A673 (cell line): ENCODE measurements around the gene ESR2.

Experiments
- EZH2 ChIP-seq: fragments of 200-600 bp; sonication (generic); IDR thresholded peaks from 2 replicates; pipeline ENCODE4 v1.6.1; 2017; ENCODE audit warnings: borderline replicate concordance, low read depth, mild to moderate bottlenecking, mixed read lengths, antibody characterized with exemption, low read length; ENCODE audit not compliant: poor library complexity, severe bottlenecking
- TF ChIP-seq, protein P1 (sequence below): fragments of 300-800, 200-600 bp; sonication (generic); conservative IDR thresholded peaks from 2 replicates; pipeline ENCODE4 v1.5.1; 2017; ENCODE audit warnings: low read depth, mild to moderate bottlenecking, antibody characterized with exemption, low read length, moderate library complexity, mixed read lengths

GRCh38 chr14:64125270-64125669 lies 168.9 kb downstream of the ESR2 start:
- TF ChIP-seq, protein P1, sequence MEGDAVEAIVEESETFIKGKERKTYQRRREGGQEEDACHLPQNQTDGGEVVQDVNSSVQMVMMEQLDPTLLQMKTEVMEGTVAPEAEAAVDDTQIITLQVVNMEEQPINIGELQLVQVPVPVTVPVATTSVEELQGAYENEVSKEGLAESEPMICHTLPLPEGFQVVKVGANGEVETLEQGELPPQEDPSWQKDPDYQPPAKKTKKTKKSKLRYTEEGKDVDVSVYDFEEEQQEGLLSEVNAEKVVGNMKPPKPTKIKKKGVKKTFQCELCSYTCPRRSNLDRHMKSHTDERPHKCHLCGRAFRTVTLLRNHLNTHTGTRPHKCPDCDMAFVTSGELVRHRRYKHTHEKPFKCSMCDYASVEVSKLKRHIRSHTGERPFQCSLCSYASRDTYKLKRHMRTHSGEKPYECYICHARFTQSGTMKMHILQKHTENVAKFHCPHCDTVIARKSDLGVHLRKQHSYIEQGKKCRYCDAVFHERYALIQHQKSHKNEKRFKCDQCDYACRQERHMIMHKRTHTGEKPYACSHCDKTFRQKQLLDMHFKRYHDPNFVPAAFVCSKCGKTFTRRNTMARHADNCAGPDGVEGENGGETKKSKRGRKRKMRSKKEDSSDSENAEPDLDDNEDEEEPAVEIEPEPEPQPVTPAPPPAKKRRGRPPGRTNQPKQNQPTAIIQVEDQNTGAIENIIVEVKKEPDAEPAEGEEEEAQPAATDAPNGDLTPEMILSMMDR, result no peak
- TF ChIP-seq EZH2, result no peak
